TTC549 (cell line): ENCODE data around the gene GRIK5.

ENCODE experiments used
- FAIRE-seq: peaks from 2 replicates; lab custom pipeline; 2012; peaks lifted over from hg19 to GRCh38; lab: Jason Lieb, UNC

Gene GRIK5

GRCh38 chr19:42093926-42094325, 23.9 kb upstream of the GRIK5 start:
- FAIRE-seq = no peak

GRCh38 chr19:42093505-42093904, 23.5 kb upstream of the GRIK5 start:
- FAIRE-seq = no peak

DNA sequence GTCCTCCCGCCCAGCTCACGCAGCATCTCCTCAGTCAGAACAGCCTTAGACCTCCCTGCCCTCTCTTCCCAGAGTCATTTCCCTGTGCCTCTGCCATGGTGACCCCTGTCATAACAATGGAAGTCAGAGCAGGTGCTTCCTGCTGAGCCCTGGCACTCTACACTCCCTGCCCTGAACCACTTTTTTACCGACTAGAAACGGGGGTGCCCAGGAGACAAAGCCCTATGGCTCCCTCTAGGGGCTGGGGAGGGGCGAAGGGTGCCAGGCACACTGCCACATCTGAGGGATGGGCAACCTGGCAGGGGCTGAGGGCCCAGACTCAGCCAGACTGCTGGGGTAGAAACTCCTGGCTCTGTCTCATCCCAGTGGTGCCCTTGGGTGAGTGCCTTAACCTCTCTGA, 22.3 kb upstream of the GRIK5 start:
- FAIRE-seq = no peak

GRCh38 chr19:42091742-42092141, 21.7 kb upstream of the GRIK5 start:
- no peak for FAIRE-seq

DNA sequence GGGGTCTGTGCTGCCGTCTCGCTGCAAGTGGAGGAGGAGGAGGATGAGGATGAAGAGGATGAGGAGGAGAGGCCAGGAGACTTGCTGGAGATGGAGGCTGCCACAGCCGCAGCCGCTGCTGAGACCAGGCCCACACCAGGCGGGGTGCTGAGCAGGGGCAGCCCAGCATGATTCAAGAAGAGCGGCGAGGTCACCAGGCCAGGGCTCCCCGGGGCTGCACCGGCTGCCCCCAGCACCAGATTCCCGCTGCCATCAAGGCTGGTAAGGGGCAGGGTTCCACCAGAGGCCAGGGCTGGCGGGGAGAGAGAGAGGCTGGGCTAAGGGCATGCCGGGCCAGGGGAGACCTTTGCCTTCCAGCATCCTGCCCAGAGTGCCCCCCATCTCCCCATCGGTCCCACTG, 21.3 kb upstream of the GRIK5 start:
- no peak for FAIRE-seq

DNA sequence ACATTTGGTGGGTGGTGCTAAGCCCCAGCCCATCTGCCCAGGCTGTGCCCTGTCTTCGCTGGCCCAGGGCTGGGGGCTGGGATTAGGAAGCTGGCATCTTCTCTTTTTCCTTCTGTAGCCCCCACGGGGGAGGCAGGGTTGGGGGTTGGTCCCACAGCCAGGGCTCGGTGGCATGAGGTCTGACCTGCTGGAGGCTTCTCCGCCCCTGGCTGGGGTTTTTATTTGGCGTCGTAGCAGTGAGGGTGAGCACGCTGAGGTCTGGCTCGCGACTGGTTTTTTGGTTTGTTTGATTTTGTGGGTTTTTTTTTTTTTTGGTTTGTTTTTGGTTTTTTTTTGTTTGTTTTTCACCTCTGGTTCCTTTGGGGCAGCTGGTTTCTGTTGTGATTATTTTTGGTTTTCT, 20.7 kb upstream of the GRIK5 start:
- FAIRE-seq = no peak

DNA sequence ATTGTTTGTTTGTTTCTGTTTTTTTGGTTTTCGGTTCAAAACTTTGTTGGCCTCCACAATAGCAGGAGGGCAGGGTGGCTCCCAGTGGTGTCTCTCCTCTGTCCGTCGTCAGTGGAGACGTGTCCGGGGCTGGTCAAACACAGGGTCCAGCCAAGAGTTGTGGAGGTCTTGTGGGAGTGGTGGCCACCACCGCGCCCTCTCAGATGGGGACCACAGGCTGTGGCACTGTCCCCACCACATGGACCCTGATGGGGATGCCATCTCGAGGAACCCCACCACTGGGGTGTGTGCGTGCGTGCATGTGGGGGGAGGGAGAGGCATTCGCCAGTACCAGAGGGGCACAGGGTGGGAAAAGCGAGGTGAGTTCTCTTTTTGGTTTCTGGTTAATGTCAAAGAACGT, 19.8 kb upstream of the GRIK5 start:
- no peak for FAIRE-seq

- no peak for FAIRE-seq
These were observed 19.3 kb upstream of the GRIK5 start for GRCh38 chr19:42089191-42089750.

- no peak for FAIRE-seq
These were observed 18.6 kb upstream of the GRIK5 start for GRCh38 chr19:42088471-42089190.

- FAIRE-seq = no peak
These were observed 17.0 kb upstream of the GRIK5 start for GRCh38 chr19:42086770-42087550.

DNA sequence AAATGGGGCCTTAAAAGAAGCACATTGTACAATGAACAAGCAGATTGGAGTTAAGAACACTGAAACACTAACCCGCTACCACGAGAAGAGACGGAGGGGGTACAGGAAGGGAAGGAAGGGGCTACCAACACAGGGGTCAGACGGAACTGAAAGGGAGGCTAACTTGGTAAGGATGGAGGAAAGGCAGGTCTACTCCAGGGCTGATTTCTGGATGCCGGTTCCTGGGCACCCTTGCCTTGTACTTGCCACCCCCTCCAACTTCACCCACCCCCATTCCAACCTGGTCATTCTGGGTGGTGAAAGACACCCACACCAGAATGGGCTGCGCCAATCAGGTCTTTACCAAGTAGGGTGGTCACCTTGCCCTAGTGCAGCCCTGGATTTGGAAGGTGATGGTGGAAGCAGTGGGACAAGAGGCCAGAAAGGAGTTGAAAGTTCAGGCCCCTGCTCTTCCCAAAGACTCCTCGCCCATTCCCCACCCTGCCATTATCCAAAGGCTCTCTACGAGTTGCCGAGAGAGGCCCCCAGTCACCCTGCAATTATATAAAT, 16.3 kb upstream of the GRIK5 start:
- no peak for FAIRE-seq

DNA sequence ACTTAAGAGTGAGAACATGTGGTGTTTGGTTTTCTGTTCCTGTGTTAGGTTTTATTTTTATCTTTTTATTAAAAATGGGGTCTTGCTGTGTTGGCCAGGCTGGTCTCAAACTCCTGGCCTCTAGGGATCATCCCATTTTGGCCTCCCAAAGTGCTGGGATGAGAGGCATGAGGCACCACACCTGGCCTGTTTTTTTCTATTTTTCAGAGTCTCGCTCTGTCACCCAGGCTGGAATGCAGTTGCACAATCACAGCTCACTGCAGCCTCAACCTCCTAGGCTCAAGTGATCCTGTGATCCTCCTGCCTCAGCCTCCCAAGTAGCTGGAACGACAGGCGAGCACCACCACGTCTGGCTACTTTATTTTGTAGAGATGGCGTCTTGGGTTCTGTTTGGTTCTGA, 13.5 kb upstream of the GRIK5 start:
- no peak for FAIRE-seq

DNA sequence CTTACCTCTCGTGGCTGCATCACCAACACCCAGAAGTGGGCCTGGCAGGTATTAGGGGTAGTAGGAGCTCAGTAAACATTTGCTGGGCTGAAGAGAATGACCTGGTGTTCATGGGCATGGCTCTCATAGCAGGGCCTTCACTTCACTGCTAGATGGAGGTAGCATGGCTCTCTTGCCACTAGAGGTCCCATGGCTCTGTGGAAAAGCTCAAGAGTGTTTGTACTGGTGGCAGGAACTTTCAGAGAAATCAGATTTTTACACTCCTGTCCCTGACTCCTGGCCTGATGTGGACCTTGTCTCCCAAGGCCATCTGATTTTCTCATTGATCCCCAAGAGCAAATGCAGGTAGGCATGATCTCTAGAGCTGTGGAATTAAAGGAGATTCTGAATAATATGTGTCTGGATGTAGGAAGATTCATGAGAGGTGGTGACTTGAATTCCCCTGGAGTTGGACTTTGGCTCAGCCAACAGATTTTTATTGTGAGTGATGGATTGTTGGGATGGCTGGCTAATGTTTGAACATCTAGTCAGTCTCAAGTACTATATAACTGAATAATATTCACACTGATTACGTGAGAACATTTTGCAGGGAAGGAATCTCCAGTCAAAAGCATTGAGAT, 11.7 kb upstream of the GRIK5 start:
- peak; percentile 76 for FAIRE-seq

GRCh38 chr19:42080764-42081375, 10.9 kb upstream of the GRIK5 start:
- no peak for FAIRE-seq

DNA sequence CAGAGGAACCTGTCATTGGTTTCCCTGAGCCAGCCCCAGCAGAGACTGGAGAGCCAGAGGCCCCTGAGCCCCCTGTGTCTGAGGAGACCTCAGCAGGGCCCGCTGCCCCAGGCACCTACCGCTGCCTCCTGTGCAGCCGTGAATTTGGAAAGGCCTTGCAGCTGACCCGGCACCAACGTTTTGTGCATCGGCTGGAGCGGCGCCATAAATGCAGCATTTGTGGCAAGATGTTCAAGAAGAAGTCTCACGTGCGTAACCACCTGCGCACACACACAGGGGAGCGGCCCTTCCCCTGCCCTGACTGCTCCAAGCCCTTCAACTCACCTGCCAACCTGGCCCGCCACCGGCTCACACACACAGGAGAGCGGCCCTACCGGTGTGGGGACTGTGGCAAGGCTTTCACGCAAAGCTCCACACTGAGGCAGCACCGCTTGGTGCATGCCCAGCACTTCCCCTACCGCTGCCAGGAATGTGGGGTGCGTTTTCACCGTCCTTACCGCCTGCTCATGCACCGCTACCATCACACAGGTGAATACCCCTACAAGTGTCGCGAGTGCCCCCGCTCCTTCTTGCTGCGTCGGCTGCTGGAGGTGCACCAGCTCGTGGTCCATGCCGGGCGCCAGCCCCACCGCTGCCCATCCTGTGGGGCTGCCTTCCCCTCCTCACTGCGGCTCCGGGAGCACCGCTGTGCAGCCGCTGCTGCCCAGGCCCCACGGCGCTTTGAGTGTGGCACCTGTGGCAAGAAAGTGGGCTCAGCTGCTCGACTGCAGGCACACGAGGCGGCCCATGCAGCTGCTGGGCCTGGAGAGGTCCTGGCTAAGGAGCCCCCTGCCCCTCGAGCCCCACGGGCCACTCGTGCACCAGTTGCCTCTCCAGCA, 10.1 kb upstream of the GRIK5 start:
- no peak for FAIRE-seq

- FAIRE-seq = no peak
These were observed 9.3 kb upstream of the GRIK5 start for GRCh38 chr19:42079276-42079669.

- FAIRE-seq = no peak
These were observed 8.7 kb upstream of the GRIK5 start for GRCh38 chr19:42078538-42079275.

DNA sequence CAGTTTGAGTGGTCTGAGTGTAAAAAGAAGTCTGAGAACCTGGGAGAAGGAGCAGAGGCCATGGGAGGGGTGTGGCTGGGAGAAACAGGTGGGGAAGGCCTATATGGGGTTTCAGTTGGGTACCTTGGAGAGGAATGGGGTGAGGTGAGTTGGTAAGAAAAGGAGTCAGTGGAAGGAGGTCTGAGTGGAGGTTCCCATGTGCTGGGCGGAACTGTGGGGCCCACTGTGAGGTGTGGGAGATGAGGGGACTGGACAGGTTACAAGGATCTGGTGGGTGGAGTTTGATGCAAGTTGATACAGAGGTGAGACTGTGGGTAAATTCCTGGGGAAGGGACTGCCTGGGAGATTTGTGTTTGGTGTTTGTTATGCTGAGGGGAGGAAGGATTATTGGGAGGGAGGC, 8.1 kb upstream of the GRIK5 start:
- FAIRE-seq = no peak

DNA sequence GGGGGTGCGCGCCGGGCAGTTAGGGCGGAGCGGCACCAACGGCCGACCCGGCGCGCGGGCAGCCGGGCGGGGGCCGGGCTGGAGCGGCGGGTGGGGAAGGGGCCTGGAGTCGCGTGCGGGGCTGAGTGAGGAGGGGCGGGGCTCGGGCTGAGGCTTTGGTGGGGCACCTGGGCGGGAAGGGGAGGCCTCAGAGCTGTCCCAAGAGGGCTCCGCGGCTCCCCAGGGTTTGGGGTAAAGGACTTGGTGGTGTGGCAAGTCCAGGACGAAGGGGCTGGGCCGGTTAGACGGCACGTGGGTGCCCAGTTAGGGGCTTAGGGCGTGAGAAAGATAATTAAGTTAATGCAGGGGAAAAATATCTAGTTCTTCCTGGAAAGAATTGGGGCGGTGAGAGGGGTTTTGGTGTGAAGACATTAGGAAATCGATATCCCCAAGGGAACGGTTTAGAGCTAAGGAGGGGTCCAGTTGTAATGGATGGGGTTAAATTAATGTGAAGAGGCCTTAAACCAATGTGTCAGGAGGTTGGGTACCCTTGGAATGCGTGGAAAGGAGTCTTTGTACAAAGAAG, 6.5 kb upstream of the GRIK5 start:
- no peak for FAIRE-seq

DNA sequence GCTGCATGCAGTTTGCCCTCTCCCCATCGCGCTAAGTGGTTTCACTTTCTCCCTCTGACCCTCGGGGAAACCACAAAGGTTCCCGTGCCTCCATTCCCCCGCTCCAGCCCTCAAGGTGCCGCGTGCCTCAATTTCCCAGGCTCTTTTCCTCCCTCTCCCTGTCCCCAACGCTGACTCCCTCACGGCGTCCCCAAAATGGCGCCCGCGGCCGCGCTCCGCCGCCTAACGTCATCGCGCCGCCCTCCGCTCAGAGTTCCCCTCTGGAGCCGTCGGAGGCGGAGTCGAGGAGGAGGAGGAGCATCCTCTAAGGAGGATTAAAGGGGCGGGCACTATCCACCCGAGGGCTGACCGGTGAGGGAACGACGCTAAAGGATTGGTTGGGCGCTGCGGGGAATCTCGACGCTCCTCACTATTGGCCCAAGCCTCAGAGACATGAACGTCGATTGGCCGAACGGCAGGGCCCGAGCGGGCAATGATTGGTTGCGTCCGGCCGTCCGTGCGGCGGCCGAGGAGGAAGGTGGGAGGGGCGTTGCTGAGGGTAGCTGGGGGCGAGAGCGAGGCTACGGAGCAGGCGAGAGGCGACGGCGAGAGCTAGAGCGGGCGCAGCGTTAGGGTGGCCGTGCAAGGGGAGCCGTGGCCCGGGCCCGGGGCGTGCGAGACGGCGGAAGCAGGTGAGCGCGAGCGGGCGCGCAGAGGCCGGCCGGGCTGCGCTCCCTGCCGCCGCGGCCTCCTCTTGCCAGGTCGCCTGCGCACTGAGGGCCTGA, 5.8 kb upstream of the GRIK5 start, which contains the start of gene ZNF574:
Gene ZNF574 (plus strand): TSS at position 551 of the 764 bp plus-strand sequence. CDS start 2,441 bp downstream, outside the sequence.
- FAIRE-seq = peak; percentile 98
